OCI-LY7 (cell line): ENCODE data around the gene LINC00632. TPM values are rescaled to one million over a fixed set of nuclear protein-coding genes. Genes with fewer than 3 reads are reported as not detected.

Experiments used
- BruUV-seq: library from RNA; stranded (reverse); fragments of 400-500 nt; replicated peaks from 2 replicates; lab custom pipeline; 2021; lab: Mats Ljungman, UMichigan
- CTCF ChIA-PET: fragments of 300-600 bp; sonication (Branson Sonifier 250); formaldehyde crosslinking; loops from one replicate; lab custom pipeline; 2022; ENCODE audit warnings: antibody characterized with exemption; ENCODE audit not compliant: unreplicated experiment; lab: Charles Lee
- POLR2A ChIA-PET: fragments of 300-600 bp; sonication (Branson Sonifier 250); formaldehyde crosslinking; loops from one replicate; lab custom pipeline; 2022; ENCODE audit warnings: antibody characterized with exemption; lab: Charles Lee
- DNase-seq: peaks from one replicate; pipeline ENCODE4 v3.0.0-alpha.2; 2015; ENCODE audit warnings: low spot score
- H2AFZ ChIP-seq: fragments of 200-600 bp; sonication (generic), shearing (Covaris generic); 2 replicates; pipeline ENCODE4 v1.6.1; 2014; ENCODE audit warnings: mild to moderate bottlenecking, antibody characterized with exemption, low read length, moderate library complexity
- H3K27ac ChIP-seq: fragments of 200-600 bp; sonication (generic); 2 replicates; pipeline ENCODE4 v1.5.1; 2014; ENCODE audit warnings: mixed run types, low read depth, mild to moderate bottlenecking, moderate library complexity, low read length, inconsistent platforms; ENCODE audit not compliant: poor library complexity, severe bottlenecking
- H3K36me3 ChIP-seq: fragments of 200-600 bp; sonication (generic); 2 replicates; pipeline ENCODE4 v1.6.1; 2014; ENCODE audit warnings: mild to moderate bottlenecking, antibody characterized with exemption, low read length, moderate library complexity, mixed read lengths; ENCODE audit not compliant: insufficient read depth
- H3K4me1 ChIP-seq: fragments of 200-600 bp; sonication (generic); 2 replicates; pipeline ENCODE4 v1.5.1; 2014; ENCODE audit warnings: mild to moderate bottlenecking, low read length; ENCODE audit not compliant: insufficient read depth, poor library complexity, severe bottlenecking
- H3K4me2 ChIP-seq: fragments of 200-600 bp; sonication (generic); 2 replicates; pipeline ENCODE4 v1.6.1; 2014; ENCODE audit warnings: mild to moderate bottlenecking, low read length
- H3K4me3 ChIP-seq: fragments of 200-600 bp; sonication (generic); 2 replicates; pipeline ENCODE4 v1.5.1; 2014; ENCODE audit warnings: mild to moderate bottlenecking, low read depth, low read length; ENCODE audit not compliant: poor library complexity, severe bottlenecking
- H3K79me2 ChIP-seq: fragments of 200-600 bp; sonication (generic); 2 replicates; pipeline ENCODE4 v1.6.1; 2016; ENCODE audit warnings: low read depth, mild to moderate bottlenecking, low read length, moderate library complexity, mixed read lengths; ENCODE audit not compliant: insufficient read depth
- H3K9me2 ChIP-seq: fragments of 200-600 bp; sonication (generic); 2 replicates; pipeline ENCODE4 v1.6.1; 2016; ENCODE audit warnings: mild to moderate bottlenecking, low read length, mixed read lengths; ENCODE audit not compliant: insufficient read depth
- H3K9me3 ChIP-seq: fragments of 200-600 bp; sonication (generic); 2 replicates; pipeline ENCODE4 v1.6.1; 2014; ENCODE audit warnings: mild to moderate bottlenecking, mixed run types, low read length, mixed read lengths
- H4K20me1 ChIP-seq: fragments of 200-600 bp; sonication (generic); 2 replicates; pipeline ENCODE4 v1.6.1; 2014; ENCODE audit warnings: mild to moderate bottlenecking, antibody characterized with exemption, low read length, moderate library complexity, mixed read lengths; ENCODE audit not compliant: insufficient read depth
- EZH2phosphoT487 ChIP-seq: fragments of 200-600 bp; sonication (generic); IDR thresholded peaks from 2 replicates; pipeline ENCODE4 v1.6.1; 2018; ENCODE audit warnings: low read depth, borderline replicate concordance, mild to moderate bottlenecking, mixed run types, antibody characterized with exemption, low read length, moderate library complexity, mixed read lengths
- intact Hi-C: fragments of 100-400 bp; cut with micrococcal nuclease; formaldehyde crosslinking; loops from one replicate; pipeline ENCODE4 v1.10.0; 2022; ENCODE audit not compliant: unreplicated experiment
- total RNA-seq, 2 experiments: library from RNA; depleted of rRNA in 1 of 2; stranded (reverse); fragments of >200 nt in 1 of 2; shearing (Covaris generic) in 1 of 2; gene quantifications; 2 replicates each; pipeline ENCODE4 v1.2.3, GENCODE V29; 2014 to 2022
- TF ChIP-seq, protein P1 (sequence below): fragments of 200-600 bp; sonication (generic); conservative IDR thresholded peaks from 2 replicates; pipeline ENCODE4 v1.5.1; 2014; ENCODE audit warnings: mild to moderate bottlenecking, antibody characterized with exemption, low read length, moderate library complexity, mixed read lengths

The LINC00632 gene
- total RNA-seq, 2 experiments from 2014 or later: not detected

DNA sequence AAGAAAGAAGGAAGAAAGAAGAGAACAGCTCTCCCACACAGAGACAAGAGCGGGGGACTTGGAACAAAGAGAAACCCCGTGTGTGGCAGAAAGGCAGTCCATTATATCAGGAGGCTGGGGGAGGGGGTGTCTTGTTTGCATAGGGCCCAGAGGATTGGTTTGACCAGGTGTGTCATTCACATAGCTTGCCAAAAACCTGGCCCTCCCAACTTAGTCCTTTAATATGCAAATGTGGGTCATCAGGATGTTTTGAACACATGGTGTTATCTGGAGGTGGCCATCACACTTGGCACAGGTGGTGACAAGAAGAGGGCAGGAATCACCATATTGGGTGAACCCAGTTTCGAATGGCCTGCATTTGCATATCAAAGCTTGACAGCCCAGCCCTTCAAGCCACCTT is 111.7 kb downstream of the LINC00632 start:
- CTCF ChIA-PET: no interaction called here
- Histone ChIP-seq H3K4me2 (peak overlapping the region; percentile 51), H3K79me2 (no peaks in the 10 kb centered on the region), H2AFZ (no peak overlapping the region), H3K27ac (peak overlapping the region; percentile 91), H4K20me1 (no peaks in the 10 kb centered on the region), H3K36me3 (no peaks in the 10 kb centered on the region), H3K4me3 (peak overlapping the region; percentile 63), H3K9me3 (no peaks in the 10 kb centered on the region), H3K4me1 (peaks cover 35% of the 10 kb centered on the region), H3K9me2 (no peaks in the 10 kb centered on the region)
- no TSS peak for BruUV-seq
- no peak for TF ChIP-seq EZH2phosphoT487
- TF ChIP-seq, protein P1, sequence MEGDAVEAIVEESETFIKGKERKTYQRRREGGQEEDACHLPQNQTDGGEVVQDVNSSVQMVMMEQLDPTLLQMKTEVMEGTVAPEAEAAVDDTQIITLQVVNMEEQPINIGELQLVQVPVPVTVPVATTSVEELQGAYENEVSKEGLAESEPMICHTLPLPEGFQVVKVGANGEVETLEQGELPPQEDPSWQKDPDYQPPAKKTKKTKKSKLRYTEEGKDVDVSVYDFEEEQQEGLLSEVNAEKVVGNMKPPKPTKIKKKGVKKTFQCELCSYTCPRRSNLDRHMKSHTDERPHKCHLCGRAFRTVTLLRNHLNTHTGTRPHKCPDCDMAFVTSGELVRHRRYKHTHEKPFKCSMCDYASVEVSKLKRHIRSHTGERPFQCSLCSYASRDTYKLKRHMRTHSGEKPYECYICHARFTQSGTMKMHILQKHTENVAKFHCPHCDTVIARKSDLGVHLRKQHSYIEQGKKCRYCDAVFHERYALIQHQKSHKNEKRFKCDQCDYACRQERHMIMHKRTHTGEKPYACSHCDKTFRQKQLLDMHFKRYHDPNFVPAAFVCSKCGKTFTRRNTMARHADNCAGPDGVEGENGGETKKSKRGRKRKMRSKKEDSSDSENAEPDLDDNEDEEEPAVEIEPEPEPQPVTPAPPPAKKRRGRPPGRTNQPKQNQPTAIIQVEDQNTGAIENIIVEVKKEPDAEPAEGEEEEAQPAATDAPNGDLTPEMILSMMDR: no peak
- DNase-seq: peak; percentile 78
- POLR2A ChIA-PET: interaction anchor here (0.5 to 1.1 kb wide), 3 partner anchors 16 to 424 kb away, joined by 3 read pairs; no protein-coding TSS in a partner anchor
- intact Hi-C loops: loop anchor here (5.0 kb wide), 1 partner anchor 96 kb away; no protein-coding TSS in a partner anchor

DNA sequence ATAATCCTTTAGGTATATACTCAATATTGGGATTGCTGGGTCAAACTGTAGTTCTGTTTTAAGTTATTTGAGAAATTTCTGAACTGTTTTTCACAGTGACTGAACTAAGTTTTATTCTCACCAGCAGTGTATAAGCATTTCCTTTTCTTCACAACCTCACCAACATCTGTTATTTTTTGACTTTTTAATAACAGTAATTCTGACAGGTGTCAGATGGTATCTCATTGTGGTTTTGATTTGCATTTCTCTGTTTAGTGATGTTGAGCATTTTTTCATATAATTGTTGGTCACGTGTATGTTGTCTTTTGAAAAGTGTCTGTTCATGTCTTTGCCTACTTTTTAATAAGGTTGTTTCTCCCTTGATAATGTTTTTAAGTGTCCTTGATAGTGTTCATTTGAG is 112.6 kb downstream of the LINC00632 start:
- TF ChIP-seq, protein P1: no peak
- ChIA-PET CTCF (no interaction called here), POLR2A (interaction anchor here (1.0 to 1.1 kb wide), 2 partner anchors 15 to 62 kb away, joined by 3 read pairs; no protein-coding TSS in a partner anchor)

GRCh38 chrX:140822861-140823260 is 113.3 kb downstream of the LINC00632 start:
- peak overlapping the region; percentile 91 for H3K27ac ChIP-seq
- H3K9me3 ChIP-seq: no peaks in the 10 kb centered on the region
- CTCF ChIA-PET: no interaction called here
- H2AFZ ChIP-seq: peak overlapping the region; percentile 50; the same call in 1 of the 2 replicates
- no peaks in the 10 kb centered on the region for H3K9me2 ChIP-seq
- peak; percentile 24 for DNase-seq
- H4K20me1 ChIP-seq: no peaks in the 10 kb centered on the region
- H3K36me3 ChIP-seq: no peaks in the 10 kb centered on the region
- H3K4me1 ChIP-seq: peaks cover 33% of the 10 kb centered on the region
- TSS peak; percentile 90 for BruUV-seq
- POLR2A ChIA-PET: no interaction called here
- H3K79me2 ChIP-seq: no peaks in the 10 kb centered on the region
- H3K4me2 ChIP-seq: peak overlapping the region; percentile 51
- peak overlapping the region; percentile 63 for H3K4me3 ChIP-seq
- intact Hi-C loops: loop anchor here (5.0 kb wide), 1 partner anchor 94 kb away; no protein-coding TSS in a partner anchor
- no peak for TF ChIP-seq EZH2phosphoT487
- TF ChIP-seq, protein P1: no peak

More for the DNA sequence above, 112.6 kb downstream of the LINC00632 start:
- no TSS peak for BruUV-seq
- H3K9me3 ChIP-seq: no peaks in the 10 kb centered on the region
- no peaks in the 10 kb centered on the region for H3K79me2 ChIP-seq
- H4K20me1 ChIP-seq: no peaks in the 10 kb centered on the region
- no peaks in the 10 kb centered on the region for H3K9me2 ChIP-seq
- peaks cover 35% of the 10 kb centered on the region for H3K4me1 ChIP-seq
- peak overlapping the region; percentile 50 for H2AFZ ChIP-seq
- DNase-seq: peak; percentile 53
- H3K27ac ChIP-seq: peak overlapping the region; percentile 91
- H3K4me2 ChIP-seq: peak overlapping the region; percentile 51
- H3K4me3 ChIP-seq: peak overlapping the region; percentile 63
- no peaks in the 10 kb centered on the region for H3K36me3 ChIP-seq
- intact Hi-C loops: loop anchor here (5.0 kb wide), 1 partner anchor 95 kb away; no protein-coding TSS in a partner anchor
